Activated CD8-positive, alpha-beta memory T cell treated with anti-CD3 and anti-CD28 coated beads for 48 hours (primary cell): Measurements from ENCODE around the gene PHYH.
"Not testable (repeated sequence)": the region's sequence is repeated elsewhere in the genome, so short reads cannot be mapped to it uniquely, and the experiment has no call there.

Experiments
- DNase-seq, 3 experiments: peaks; one replicate each; pipeline ENCODE4 v3.0.0-alpha.2; 2020; ENCODE audit warnings: low read depth in 2 of 3, low spot score in 2 of 3

The PHYH gene

DNA sequence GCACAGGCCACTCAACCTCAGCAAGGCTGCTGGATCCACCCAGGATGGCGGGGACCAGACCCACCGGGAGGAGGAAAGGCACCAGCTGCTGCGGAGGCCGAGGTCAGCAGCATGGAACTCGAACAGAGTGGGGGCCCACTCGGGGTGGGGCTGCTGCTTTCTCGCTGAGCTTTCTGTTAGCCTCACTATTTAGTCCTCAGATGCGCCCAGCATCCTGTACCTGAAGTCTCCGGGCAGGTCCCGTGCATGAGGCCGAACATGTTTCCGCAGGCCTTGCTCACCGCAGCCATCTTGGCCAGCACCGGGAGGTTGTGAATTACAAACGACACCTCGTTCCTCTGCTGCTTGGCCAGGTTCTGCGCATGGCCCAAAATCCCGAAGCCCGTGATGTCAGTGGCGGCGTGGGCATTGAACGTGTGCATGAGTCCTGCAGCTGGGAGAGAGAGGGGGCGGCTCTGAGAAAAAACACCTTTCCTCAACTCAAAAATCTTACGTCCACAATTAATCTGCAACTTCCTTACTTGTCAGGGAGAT lies 22.8 kb upstream of the PHYH start:
- no peak for DNase-seq

DNA sequence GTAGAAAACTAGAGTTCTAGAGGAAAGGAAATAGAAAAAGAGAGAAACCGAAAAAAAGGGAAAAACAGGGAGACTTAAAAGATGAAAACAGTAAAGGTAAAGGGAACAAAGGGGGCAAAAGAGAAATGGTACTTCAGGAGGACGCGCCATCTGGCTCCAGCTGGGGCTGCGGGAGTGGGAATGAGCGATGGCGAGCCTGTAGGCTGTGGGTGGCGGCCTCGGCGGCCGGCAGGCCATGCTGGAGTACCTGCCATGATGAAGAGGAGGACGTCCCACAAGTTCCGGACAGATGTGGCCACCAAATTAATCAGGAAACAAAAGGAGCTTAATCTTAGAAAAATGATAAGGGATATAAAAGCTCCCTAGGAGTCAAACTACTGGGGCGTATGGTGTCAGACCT lies 21.7 kb upstream of the PHYH start:
- DNase-seq: no peak

GRCh38 chr10:13319166-13319565 lies 19.3 kb upstream of the PHYH start:
- no peak for DNase-seq

DNA sequence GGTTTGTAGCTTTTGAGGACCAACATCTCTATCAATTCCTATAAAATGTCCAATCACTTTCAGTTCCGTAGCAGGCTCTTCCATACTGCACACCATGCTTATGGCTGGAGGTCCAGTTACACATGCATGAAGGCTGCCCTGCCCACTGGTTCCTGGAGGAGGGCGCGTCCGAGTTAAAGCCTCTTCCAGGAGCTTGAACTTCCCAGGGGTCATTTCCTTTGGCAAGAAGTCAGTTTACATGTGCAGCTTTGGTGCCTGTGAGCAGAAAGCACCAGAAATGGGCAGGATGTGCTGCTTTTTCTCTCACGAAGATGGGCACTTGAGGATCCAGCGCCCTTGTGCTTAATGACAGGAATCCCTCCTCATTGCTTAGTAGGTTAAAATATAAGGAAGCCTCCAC lies 17.6 kb upstream of the PHYH start:
- DNase-seq: no peak

- no peak for DNase-seq
These were observed 16.9 kb upstream of the PHYH start for GRCh38 chr10:13316635-13317311.

- DNase-seq: no peak
These were observed 15.5 kb upstream of the PHYH start for GRCh38 chr10:13315361-13315760.

- DNase-seq: no peak
These were observed 11.3 kb upstream of the PHYH start for GRCh38 chr10:13311177-13311575.

DNA sequence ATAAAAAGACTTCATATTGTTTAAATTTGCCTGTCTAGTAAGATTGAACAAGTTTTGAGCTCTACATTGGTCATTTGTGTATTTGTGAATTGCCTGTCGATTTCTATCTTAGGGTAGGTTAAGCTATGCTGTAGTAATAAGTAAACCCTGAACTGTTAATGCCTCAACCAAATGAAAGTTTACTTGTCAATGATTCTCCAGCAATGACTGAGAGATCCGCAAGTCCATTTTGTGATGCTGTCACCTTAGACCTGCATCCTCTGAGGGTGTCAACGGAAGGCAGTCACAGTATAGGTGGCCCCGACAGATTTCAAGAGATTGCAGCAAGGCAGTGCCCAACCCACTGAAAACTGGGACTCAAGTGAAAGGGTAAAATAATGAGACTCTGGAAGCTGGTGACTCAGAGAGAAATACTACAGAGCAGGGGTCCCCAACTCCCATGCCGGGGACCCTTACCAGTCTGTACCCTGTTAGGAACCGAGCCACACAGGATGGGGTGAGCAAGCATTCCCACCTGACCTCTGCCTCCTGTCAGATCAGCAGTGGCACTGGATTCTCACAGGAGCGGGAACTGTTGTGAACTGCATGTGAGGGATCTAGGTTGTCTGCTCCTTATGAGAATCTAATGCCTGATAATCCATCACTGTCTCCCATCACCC lies 10.8 kb upstream of the PHYH start:
- no peak for DNase-seq

DNA sequence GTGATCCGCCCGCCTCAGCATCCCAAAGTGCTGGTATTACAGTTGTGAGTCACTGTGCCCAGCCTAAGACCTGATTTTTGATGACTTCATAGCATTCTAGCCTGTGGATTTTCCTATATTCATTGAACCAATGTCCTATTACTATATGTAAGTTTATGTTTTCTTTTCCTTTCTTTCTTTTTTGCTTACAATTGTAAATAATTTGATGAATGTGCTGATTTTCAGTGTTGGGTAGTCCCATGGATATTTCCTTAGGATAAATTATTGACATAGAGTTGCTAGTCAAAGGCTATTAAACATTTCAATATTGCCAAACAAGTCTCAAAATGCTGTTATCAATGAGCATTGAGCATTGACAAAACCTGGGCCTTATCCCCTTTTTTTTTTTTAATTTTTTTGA lies 9.9 kb upstream of the PHYH start:
- DNase-seq: no peak

DNA sequence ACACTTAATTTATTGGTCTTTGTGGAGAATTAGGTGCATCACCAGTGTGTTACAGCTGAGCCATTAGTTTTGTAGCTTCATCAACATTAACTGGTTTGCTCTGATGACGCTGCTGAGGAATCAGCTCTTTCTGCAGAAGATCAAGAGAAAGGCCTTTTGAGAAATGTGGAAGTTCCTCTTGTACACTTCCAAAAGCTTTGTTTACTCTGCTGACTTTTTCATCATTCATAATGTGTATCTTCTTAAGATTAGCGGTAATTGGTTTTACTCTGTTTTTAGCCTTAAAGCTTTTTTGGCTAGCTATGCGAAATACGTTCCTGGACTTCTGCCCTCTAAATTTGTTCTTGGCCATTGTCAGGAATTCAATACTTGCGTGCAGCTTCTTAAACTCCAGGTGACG lies 8.2 kb upstream of the PHYH start:
- DNase-seq: no peak

- DNase-seq: no peak
These were observed 6.2 kb upstream of the PHYH start for GRCh38 chr10:13306103-13306502.

- no peak for DNase-seq
These were observed 3.1 kb upstream of the PHYH start for GRCh38 chr10:13302821-13303555.

GRCh38 chr10:13298748-13299436 lies 972 bp downstream of the PHYH start:
- no peak for DNase-seq

DNA sequence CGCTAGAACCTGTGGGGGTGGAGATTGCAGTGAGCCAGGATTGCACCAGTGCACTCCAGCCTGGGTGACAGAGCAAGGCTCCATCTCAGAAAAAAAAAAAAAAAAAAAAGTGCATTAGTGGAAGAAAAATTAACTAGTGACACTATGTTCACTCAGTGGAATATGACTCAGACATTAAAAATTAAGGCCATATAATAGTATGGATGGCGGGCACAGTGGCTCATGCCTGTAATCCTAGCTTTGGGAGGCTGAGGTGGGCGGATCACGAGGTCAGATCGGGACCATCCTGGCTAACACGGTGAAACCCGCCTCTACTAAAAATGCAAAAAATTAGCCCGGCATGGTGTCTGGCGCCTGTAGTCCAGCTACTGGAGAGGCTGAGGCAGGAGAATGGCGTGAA lies 3.4 kb downstream of the PHYH start:
- no peak for DNase-seq

DNA sequence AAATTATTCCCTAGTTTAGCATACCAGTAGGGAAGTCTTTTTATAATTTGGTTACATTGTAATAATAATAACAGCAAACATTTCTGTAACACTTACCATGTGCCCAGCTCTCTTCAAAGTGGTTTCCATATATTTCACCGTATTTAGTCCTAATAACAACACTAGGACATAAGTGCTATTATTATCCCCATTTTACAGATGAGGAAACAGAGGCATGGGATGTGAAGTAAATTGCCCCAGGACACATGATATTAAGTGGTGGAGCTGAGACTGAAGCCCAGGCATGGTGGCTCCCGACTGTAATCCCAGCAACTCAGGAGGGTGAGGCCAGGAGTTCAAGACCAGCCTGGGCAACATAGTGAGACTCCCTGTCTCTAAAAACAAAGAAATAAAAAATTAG lies 5.1 kb downstream of the PHYH start:
- DNase-seq: no peak

DNA sequence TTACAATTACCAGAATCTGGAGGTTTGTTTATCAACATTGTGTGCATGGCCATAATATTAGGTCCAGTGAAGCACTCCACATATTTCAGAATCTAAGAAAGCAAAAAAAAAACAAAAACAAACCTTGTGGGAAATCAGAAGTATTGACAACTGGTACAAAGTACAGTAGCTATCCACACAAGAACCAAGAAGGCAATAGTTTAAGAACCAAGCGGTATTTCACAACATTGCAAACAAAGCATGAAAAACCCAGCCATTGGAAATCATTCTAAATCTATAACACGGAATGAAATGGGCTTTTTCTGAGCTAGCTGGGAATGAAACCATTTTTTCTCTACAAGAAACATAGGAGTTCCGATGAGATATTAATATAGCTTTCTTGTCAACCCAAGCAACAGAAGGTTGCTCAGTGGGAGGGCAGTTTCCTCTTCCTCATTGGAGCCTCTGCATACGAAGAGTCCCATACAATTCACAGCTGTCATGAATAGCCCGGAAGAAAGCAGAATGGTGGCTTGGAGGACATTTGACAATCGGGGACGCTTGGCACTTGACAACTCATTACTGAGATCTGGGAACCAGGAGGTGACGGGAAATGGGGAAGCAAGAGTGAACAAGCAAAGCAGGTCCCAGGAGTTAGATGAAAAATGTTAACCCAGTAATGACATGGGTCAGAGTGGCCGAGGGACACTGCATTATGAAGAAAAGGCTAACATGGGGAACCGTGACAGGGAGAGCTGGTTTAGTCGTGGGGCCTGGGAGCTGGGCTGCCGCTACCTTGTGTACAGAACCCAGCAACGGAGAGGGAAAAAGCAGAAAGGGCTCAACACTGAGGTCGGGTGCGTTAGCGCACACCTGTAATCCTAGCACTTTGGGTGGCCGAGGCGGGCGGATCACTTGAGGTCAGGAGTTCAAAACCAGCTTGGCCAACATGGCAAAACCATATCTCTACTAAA lies 7.8 kb downstream of the PHYH start:
- no peak for DNase-seq

GRCh38 chr10:13291061-13291460 lies 8.8 kb downstream of the PHYH start:
- DNase-seq: no peak

GRCh38 chr10:13284050-13284449 lies 15.8 kb downstream of the PHYH start:
- DNase-seq: no peak

DNA sequence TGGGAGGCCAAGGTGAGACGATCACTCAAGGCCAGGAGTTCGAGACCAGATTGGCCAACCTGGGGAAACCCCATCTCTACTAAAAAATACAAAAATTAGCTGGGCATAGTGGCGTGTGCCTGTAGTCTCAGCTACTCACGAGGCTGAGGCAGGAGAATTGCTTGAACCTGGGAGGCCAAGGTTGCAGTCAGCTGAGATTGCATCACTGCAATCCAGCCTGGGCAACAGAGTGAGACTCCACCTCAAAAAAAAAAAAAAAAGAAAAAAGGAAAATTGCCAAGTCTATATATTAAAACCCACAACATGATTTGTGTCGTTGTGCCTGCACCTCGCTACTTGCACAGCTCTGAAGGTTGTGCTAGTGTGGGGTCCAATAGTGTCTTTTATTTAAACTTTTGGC lies 17.5 kb downstream of the PHYH start:
- DNase-seq: not testable (repeated sequence)

- DNase-seq: no peak
These were observed 23.0 kb downstream of the PHYH start for GRCh38 chr10:13276749-13277365.
